GM12872 (cell line): Measurements from ENCODE around the gene AGL.

Experiments
- CTCF ChIP-seq: IDR thresholded peaks from 3 replicates; pipeline ENCODE4 v1.5.1; 2011; ENCODE audit warnings: low read depth, mild to moderate bottlenecking, low read length, moderate library complexity; ENCODE audit not compliant: insufficient read depth

AGL gene

GRCh38 chr1:99858881-99859280 lies 8.7 kb downstream of the AGL start:
- no peak for TF ChIP-seq CTCF

- no peak for TF ChIP-seq CTCF
Observed at GRCh38 chr1:99860703-99861102, 10.5 kb downstream of the AGL start.

- TF ChIP-seq CTCF: no peak
Observed at GRCh38 chr1:99867682-99868081, 17.5 kb downstream of the AGL start.

GRCh38 chr1:99869304-99869703 lies 19.1 kb downstream of the AGL start:
- no peak for TF ChIP-seq CTCF

- no peak for TF ChIP-seq CTCF
Observed at GRCh38 chr1:99869723-99870122, 19.6 kb downstream of the AGL start.

GRCh38 chr1:99872063-99872462 lies 21.9 kb downstream of the AGL start:
- no peak for TF ChIP-seq CTCF

- TF ChIP-seq CTCF: no peak
Observed at GRCh38 chr1:99877568-99877967, 27.4 kb downstream of the AGL start.

GRCh38 chr1:99886179-99886578 lies 36.0 kb downstream of the AGL start:
- TF ChIP-seq CTCF: no peak
